Endothelial cell of umbilical vein (primary cell): Measurements from ENCODE around the gene PPIL6. TPM values are rescaled to one million over a fixed set of nuclear protein-coding genes. Genes with fewer than 3 reads are reported as not detected.

ENCODE experiments used
- BruUV-seq: library from RNA; stranded (reverse); fragments of 400-500 nt; replicated peaks from 2 replicates; lab custom pipeline; 2021; lab: Mats Ljungman, UMichigan
- CTCF ChIA-PET: fragments of 300-600, 350-600 bp; sonication (Branson Sonifier 250); formaldehyde crosslinking; loops from one replicate; lab custom pipeline; 2021; ENCODE audit warnings: antibody characterized with exemption, inconsistent platforms; lab: Charles Lee
- POLR2A ChIA-PET: fragments of 300-600, 350-600 bp; sonication (Branson Sonifier 250); formaldehyde crosslinking; loops from one replicate; lab custom pipeline; 2021; ENCODE audit warnings: antibody characterized with exemption, inconsistent platforms; lab: Charles Lee
- DNase-seq: peaks from one replicate; pipeline ENCODE4 v3.0.0-alpha.2; 2011; ENCODE audit warnings: low read depth, low spot score
- FAIRE-seq: peaks from 2 replicates; lab custom pipeline; 2011; peaks lifted over from hg19 to GRCh38; lab: Jason Lieb, UNC
- H2AFZ ChIP-seq: 2 replicates; pipeline ENCODE4 v1.6.0; 2012; ENCODE audit warnings: low read depth, low read length, control low read depth, inconsistent platforms
- H3K27ac ChIP-seq: 2 replicates; pipeline ENCODE4 v1.5.1; 2011; ENCODE audit warnings: low read depth, mild to moderate bottlenecking, control low read depth, low read length, moderate library complexity; ENCODE audit not compliant: insufficient read depth
- H3K27me3 ChIP-seq, 2 experiments: 2 replicates each; pipeline versions ENCODE4 v1.6.0 to v1.6.1; 2011; ENCODE audit warnings: low read length in 2 of 2, mixed read lengths in 1 of 2; ENCODE audit not compliant: control insufficient read depth in 2 of 2, insufficient read depth in 2 of 2
- H3K36me3 ChIP-seq, 2 experiments: 2 replicates in 1 of 2; 3 replicates in 1 of 2; pipeline ENCODE4 v1.5.1; 2011; ENCODE audit warnings: low read length in 2 of 2, mild to moderate bottlenecking in 1 of 2, moderate library complexity in 1 of 2; ENCODE audit not compliant: control insufficient read depth in 2 of 2, insufficient read depth in 2 of 2; ENCODE audit errors: extremely low read depth in 1 of 2
- H3K4me1 ChIP-seq: 3 replicates; pipeline ENCODE4 v1.5.1; 2011; ENCODE audit warnings: mild to moderate bottlenecking, low read length; ENCODE audit not compliant: control insufficient read depth, insufficient read depth; ENCODE audit errors: extremely low read depth
- H3K4me2 ChIP-seq: 2 replicates; pipeline ENCODE4 v1.6.1; 2011; ENCODE audit warnings: low read length, control low read depth, mixed read lengths; ENCODE audit not compliant: insufficient read depth
- H3K4me3 ChIP-seq, 3 experiments: fragments of 200-600 bp in 1 of 3; sonication (generic), shearing (Covaris generic) in 1 of 3; replicated peaks in 1 of 3; 2 replicates each; pipeline ENCODE4 v1.5.1; 2011 to 2016; ENCODE audit warnings: control low read depth in 3 of 3, low read length in 3 of 3, mild to moderate bottlenecking in 2 of 3, inconsistent platforms in 1 of 3, low read depth in 1 of 3, moderate library complexity in 1 of 3; ENCODE audit not compliant: insufficient read depth in 1 of 3
- H3K79me2 ChIP-seq: 2 replicates; pipeline ENCODE4 v1.6.0; 2012; ENCODE audit warnings: low read length, inconsistent platforms; ENCODE audit not compliant: control insufficient read depth, insufficient read depth
- H3K9ac ChIP-seq: replicated peaks from 2 replicates; pipeline ENCODE3; 2011; ENCODE audit warnings: low read length, control low read depth; ENCODE audit not compliant: insufficient read depth; ENCODE audit errors: extremely low read depth
- H3K9me1 ChIP-seq: replicated peaks from 3 replicates; pipeline ENCODE4 v1.6.0; 2011; ENCODE audit warnings: mild to moderate bottlenecking, low read length; ENCODE audit not compliant: control insufficient read depth, insufficient read depth; ENCODE audit errors: extremely low read depth
- H3K9me3 ChIP-seq: replicated peaks from 2 replicates; pipeline ENCODE4 v1.5.1; 2012; ENCODE audit warnings: low read length, inconsistent platforms; ENCODE audit not compliant: control insufficient read depth, insufficient read depth
- H4K20me1 ChIP-seq: replicated peaks from 2 replicates; pipeline ENCODE3; 2011; ENCODE audit warnings: mild to moderate bottlenecking, low read length; ENCODE audit not compliant: control insufficient read depth, insufficient read depth; ENCODE audit errors: extremely low read depth
- EZH2 ChIP-seq: IDR thresholded peaks from 2 replicates; pipeline ENCODE4 v1.6.1; 2012; ENCODE audit warnings: borderline replicate concordance, low read depth, mild to moderate bottlenecking, moderate library complexity, low read length, inconsistent platforms; ENCODE audit not compliant: severe bottlenecking
- FOS ChIP-seq: IDR thresholded peaks from 2 replicates; pipeline ENCODE4 v1.6.1; 2011; ENCODE audit warnings: mild to moderate bottlenecking, low read length, moderate library complexity, borderline replicate concordance; ENCODE audit not compliant: insufficient read depth
- GATA2 ChIP-seq: IDR thresholded peaks from 2 replicates; pipeline ENCODE4 v1.7.0; 2011; ENCODE audit warnings: low read depth, mild to moderate bottlenecking, moderate library complexity, mixed read lengths, low read length; ENCODE audit not compliant: insufficient read length, insufficient read depth
- JUN ChIP-seq: IDR thresholded peaks from 2 replicates; pipeline ENCODE4 v1.6.1; 2011; ENCODE audit warnings: borderline replicate concordance, low read depth; ENCODE audit not compliant: insufficient read length, insufficient read depth
- MYC ChIP-seq: IDR thresholded peaks from one replicate; pipeline ENCODE4 v1.6.1; 2011; ENCODE audit warnings: mild to moderate bottlenecking, low read depth, low read length
- POLR2A ChIP-seq: IDR thresholded peaks from 2 replicates; pipeline ENCODE4 v1.6.1; 2012; ENCODE audit warnings: low read depth, mild to moderate bottlenecking, control low read depth, low read length
- POLR2AphosphoS5 ChIP-seq: IDR thresholded peaks from 2 replicates; pipeline ENCODE4 v1.6.1; 2012; ENCODE audit warnings: low read depth, mild to moderate bottlenecking, control low read depth, low read length, moderate library complexity; ENCODE audit not compliant: insufficient read depth
- dilution Hi-C: fragments of 300-500 bp; cut with MboI; formaldehyde crosslinking; loops from one replicate; pipeline ENCODE4 v1.15.0; 2019; ENCODE audit warnings: low sequenced_read_pairs; ENCODE audit not compliant: extremely low pct_ligation_motif_present
- intact Hi-C: fragments of 100-400 bp; cut with micrococcal nuclease; formaldehyde crosslinking; loops from one replicate; pipeline ENCODE4 v1.10.0; 2022
- polyA plus RNA-seq, 4 experiments: library from polyadenylated mRNA; depleted of rRNA in 3 of 4; stranded (reverse) in 3 of 4; unstranded in 1 of 4; fragments of >200 nt; gene quantifications; 2 replicates each; pipeline versions ENCODE4 v1.2.1 to v1.2.3, GENCODE V29; 2011 to 2012; ENCODE audit warnings: missing spikeins in 1 of 4
- total RNA-seq: library from RNA; stranded (reverse); gene quantifications from 2 replicates; pipeline ENCODE4 v1.2.3, GENCODE V29; 2021
- TF ChIP-seq, protein P1 (sequence below): IDR thresholded peaks from 2 replicates; pipeline ENCODE4 v1.6.1; 2011; ENCODE audit not compliant: insufficient read depth, insufficient read length
- TF ChIP-seq, protein P2 (sequence below), 2 donors: IDR thresholded peaks; 1 replicate in 1 of 2; 2 replicates in 1 of 2; pipeline ENCODE4 v1.5.1; 2011; ENCODE audit warnings: low read length in 2 of 2, mild to moderate bottlenecking in 2 of 2, moderate library complexity in 2 of 2, control low read depth in 1 of 2, inconsistent platforms in 1 of 2, low read depth in 1 of 2; ENCODE audit not compliant: insufficient read depth in 1 of 2; ENCODE audit errors: extremely low read depth in 1 of 2

PPIL6 gene
- total and polyA plus RNA-seq, 2 donors (not counting 3 experiments of a cell fraction or from before 2014, with no cell fraction given): 0.11 to 0.33 TPM

DNA sequence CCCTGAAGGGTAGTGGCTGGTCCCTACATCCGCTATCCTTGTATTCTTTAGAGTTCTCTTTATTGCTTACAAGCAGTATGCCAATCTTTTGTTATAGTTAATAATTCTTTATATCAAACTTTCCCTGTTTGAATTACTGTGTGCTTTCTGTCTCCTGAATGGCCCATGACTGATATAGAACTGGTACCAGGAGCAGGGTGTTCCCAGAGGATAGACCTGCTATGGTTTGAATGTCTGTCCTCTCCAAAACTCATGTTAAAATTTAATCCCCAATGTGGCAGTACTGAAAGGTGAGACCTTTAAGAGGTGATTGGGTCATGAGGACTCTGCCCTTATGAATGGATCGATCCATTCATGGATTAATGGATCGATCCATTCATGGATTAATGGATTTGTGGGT lies 84.2 kb downstream of the PPIL6 start:
- no TSS peak for BruUV-seq
- Histone ChIP-seq H4K20me1 (no peaks in the 10 kb centered on the region), H3K79me2 (no peaks in the 10 kb centered on the region), H3K4me2 (no peak overlapping the region), H3K9ac (no peak overlapping the region), H3K27me3 (no peaks in the 10 kb centered on the region), H3K27ac (no peak overlapping the region), H3K9me3 (no peaks in the 10 kb centered on the region), H3K4me1 (no peaks in the 10 kb centered on the region), H2AFZ (no peak overlapping the region), H3K36me3 (peaks cover 0 to 3% of the 10 kb centered on the region in 2 experiments), H3K9me1 (no peaks in the 10 kb centered on the region), H3K4me3 (no peak overlapping the region)
- intact Hi-C loops (no loop called here), dilution Hi-C loops (no loop called here)
- ChIA-PET CTCF (no interaction called here), POLR2A (no interaction called here)
- FAIRE-seq (no peak), DNase-seq (no peak)
- TF ChIP-seq JUN (no peak), FOS (no peak), MYC (no peak)
- TF ChIP-seq, protein P1, sequence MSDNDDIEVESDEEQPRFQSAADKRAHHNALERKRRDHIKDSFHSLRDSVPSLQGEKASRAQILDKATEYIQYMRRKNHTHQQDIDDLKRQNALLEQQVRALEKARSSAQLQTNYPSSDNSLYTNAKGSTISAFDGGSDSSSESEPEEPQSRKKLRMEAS: no peak

DNA sequence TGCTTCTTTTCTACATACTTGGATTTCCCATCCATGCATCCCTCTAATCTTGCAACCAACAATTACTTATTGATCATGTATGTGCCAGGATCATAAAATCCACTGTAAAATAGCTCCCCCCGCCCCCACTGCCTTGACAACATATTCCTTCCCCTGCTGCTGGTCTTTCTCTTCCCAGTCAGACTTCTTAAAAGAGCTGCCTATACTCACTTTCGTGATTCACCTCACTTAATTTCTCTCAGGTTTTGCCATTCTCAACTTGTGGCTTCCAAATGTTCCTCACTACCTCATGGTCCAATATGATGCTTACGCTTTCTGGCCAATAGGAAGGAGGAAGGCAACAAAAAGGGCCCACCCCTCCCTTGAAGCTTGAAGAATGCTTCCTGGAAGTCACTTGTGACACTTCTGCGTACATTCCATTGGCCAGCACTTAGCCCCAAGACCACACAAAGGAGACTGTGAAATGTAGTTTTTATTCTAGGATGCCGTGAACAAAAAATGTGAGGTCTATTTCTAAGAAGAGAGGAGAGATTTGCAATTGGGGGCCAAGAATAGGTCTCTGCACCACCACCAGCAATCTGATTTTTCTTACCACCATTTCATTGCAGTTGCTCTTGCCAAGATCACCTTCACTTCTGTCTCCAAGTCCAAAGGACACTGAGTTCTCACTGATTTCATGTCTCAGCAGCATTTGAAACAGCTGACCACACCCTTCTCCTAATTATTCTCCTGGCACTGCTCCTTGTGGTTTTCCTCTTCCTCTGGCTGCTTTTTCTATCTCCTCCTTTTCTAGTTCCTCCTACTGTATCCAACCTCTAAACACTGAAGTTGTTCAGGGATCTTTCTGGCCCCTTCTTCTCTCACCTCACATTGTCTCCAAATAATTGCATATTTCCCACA lies 88.9 kb downstream of the PPIL6 start:
- H3K9me3 ChIP-seq: no peaks in the 10 kb centered on the region
- TF ChIP-seq FOS (no peak), POLR2A (no peak), POLR2AphosphoS5 (no peak), MYC (no peak), EZH2 (no peak), JUN (no peak), GATA2 (no peak)
- TF ChIP-seq, protein P2, sequence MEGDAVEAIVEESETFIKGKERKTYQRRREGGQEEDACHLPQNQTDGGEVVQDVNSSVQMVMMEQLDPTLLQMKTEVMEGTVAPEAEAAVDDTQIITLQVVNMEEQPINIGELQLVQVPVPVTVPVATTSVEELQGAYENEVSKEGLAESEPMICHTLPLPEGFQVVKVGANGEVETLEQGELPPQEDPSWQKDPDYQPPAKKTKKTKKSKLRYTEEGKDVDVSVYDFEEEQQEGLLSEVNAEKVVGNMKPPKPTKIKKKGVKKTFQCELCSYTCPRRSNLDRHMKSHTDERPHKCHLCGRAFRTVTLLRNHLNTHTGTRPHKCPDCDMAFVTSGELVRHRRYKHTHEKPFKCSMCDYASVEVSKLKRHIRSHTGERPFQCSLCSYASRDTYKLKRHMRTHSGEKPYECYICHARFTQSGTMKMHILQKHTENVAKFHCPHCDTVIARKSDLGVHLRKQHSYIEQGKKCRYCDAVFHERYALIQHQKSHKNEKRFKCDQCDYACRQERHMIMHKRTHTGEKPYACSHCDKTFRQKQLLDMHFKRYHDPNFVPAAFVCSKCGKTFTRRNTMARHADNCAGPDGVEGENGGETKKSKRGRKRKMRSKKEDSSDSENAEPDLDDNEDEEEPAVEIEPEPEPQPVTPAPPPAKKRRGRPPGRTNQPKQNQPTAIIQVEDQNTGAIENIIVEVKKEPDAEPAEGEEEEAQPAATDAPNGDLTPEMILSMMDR (IDR thresholded peaks at IDR 0.05; ENCODE audit: extremely low read depth in 1 of 2, insufficient read depth in 1 of 2, low read depth in 1 of 2, low read length in 2 of 2): no peak
- TF ChIP-seq, protein P1: no peak
- H3K9me1 ChIP-seq: no peaks in the 10 kb centered on the region
- H3K27me3 ChIP-seq: no peaks in the 10 kb centered on the region
- FAIRE-seq (peak; percentile 38), DNase-seq (no peak)
- no peak overlapping the region for H3K27ac ChIP-seq
- dilution Hi-C loops: no loop called here
- no peak overlapping the region for H3K4me2 ChIP-seq
- ChIA-PET CTCF (interaction anchor here (1.2 to 3.4 kb wide), 2 partner anchors 32 to 164 kb away, joined by 4 to 11 read pairs; no protein-coding TSS in a partner anchor), POLR2A (no interaction called here)
- H2AFZ ChIP-seq: no peak overlapping the region
- no peaks in the 10 kb centered on the region for H3K79me2 ChIP-seq
- BruUV-seq: no TSS peak
- no peaks in the 10 kb centered on the region for H4K20me1 ChIP-seq
- no peak overlapping the region for H3K9ac ChIP-seq
- peaks cover 0 to 3% of the 10 kb centered on the region in 2 experiments for H3K36me3 ChIP-seq
- H3K4me1 ChIP-seq: no peaks in the 10 kb centered on the region
- H3K4me3 ChIP-seq: no peak overlapping the region
- intact Hi-C loops: no loop called here
